22Rv1 (cell line): Measurements from ENCODE around the gene ROGDI.

Source experiments
- H3K27ac ChIP-seq: fragments of 450-650 bp; 2 replicates; pipeline ENCODE4 v1.5.1; 2017
- CTCF ChIP-seq: fragments of 450-650 bp; IDR thresholded peaks from 2 replicates; pipeline ENCODE4 v1.5.1; 2017; ENCODE audit warnings: mild to moderate bottlenecking
- ZFX ChIP-seq: fragments of 450-650 bp; IDR thresholded peaks from 2 replicates; pipeline ENCODE4 v1.6.1; 2017; ENCODE audit warnings: antibody characterized with exemption, borderline replicate concordance

Gene ROGDI

GRCh38 chr16:4763791-4764190 is 38.6 kb downstream of the ROGDI start:
- H3K27ac ChIP-seq, result no peak overlapping the region
- TF ChIP-seq CTCF (no peak), ZFX (no peak)

GRCh38 chr16:4762205-4762604 is 40.2 kb downstream of the ROGDI start:
- H3K27ac ChIP-seq, result no peak overlapping the region
- TF ChIP-seq ZFX (no peak), CTCF (no peak)

GRCh38 chr16:4760221-4760910 is 42.1 kb downstream of the ROGDI start:
- H3K27ac ChIP-seq, result no peak overlapping the region
- TF ChIP-seq ZFX, result no peak
- TF ChIP-seq CTCF, result no peak

GRCh38 chr16:4755687-4756086 is 46.7 kb downstream of the ROGDI start:
- no peak for TF ChIP-seq ZFX
- TF ChIP-seq CTCF, result no peak
- no peak overlapping the region for H3K27ac ChIP-seq

GRCh38 chr16:4754865-4755264 is 47.6 kb downstream of the ROGDI start:
- H3K27ac ChIP-seq, result no peak overlapping the region
- TF ChIP-seq CTCF (no peak), ZFX (no peak)

- H3K27ac ChIP-seq, result no peak overlapping the region
- TF ChIP-seq CTCF (no peak), ZFX (no peak)
Observed at GRCh38 chr16:4753227-4753626, 49.2 kb downstream of the ROGDI start.

GRCh38 chr16:4752351-4753100 is 49.9 kb downstream of the ROGDI start:
- TF ChIP-seq ZFX, result no peak
- TF ChIP-seq CTCF, result no peak
- no peak overlapping the region for H3K27ac ChIP-seq
